Karpas-422 (cell line): ENCODE data around the gene CDKAL1. TPM values are rescaled to one million over a fixed set of nuclear protein-coding genes. Genes with fewer than 3 reads are reported as not detected.

Experiments
- DNase-seq: peaks from one replicate; pipeline ENCODE4 v3.0.0-alpha.2; 2015
- H2AFZ ChIP-seq: fragments of 200-600 bp; sonication (generic); 2 replicates; pipeline ENCODE4 v1.6.1; 2014; ENCODE audit warnings: antibody characterized with exemption, low read length, mixed read lengths
- H3K27ac ChIP-seq: fragments of 200-600 bp; sonication (generic); 2 replicates; pipeline ENCODE4 v1.5.1; 2014; ENCODE audit warnings: mild to moderate bottlenecking, low read length, moderate library complexity
- H3K27me3 ChIP-seq: fragments of 200-600 bp; sonication (generic); 2 replicates; pipeline ENCODE4 v1.6.1; 2014; ENCODE audit warnings: low read length, mixed read lengths
- H3K36me3 ChIP-seq: fragments of 200-600 bp; sonication (generic); 2 replicates; pipeline ENCODE4 v1.6.1; 2014; ENCODE audit warnings: low read length, mixed read lengths; ENCODE audit not compliant: insufficient read depth
- H3K4me1 ChIP-seq: fragments of 200-600 bp; sonication (generic); 2 replicates; pipeline ENCODE4 v1.6.1; 2014; ENCODE audit warnings: mild to moderate bottlenecking, low read length, mixed read lengths
- H3K4me2 ChIP-seq: fragments of 200-600 bp; sonication (generic); 2 replicates; pipeline ENCODE4 v1.6.1; 2014; ENCODE audit warnings: low read length, low read depth, mild to moderate bottlenecking; ENCODE audit not compliant: poor library complexity, severe bottlenecking
- H3K4me3 ChIP-seq: fragments of 200-600 bp; sonication (generic); 2 replicates; pipeline ENCODE4 v1.5.1; 2014; ENCODE audit warnings: mild to moderate bottlenecking, antibody characterized with exemption, low read length, mixed read lengths
- H3K79me2 ChIP-seq: fragments of 200-600 bp; sonication (generic); 2 replicates; pipeline ENCODE4 v1.6.1; 2014; ENCODE audit warnings: mild to moderate bottlenecking, low read length, mixed read lengths
- H3K9ac ChIP-seq: fragments of 200-600 bp; sonication (generic); 2 replicates; pipeline ENCODE4 v1.6.0; 2014; ENCODE audit warnings: low read length
- H3K9me2 ChIP-seq: fragments of 200-600 bp; sonication (generic), shearing (Covaris generic); replicated peaks from 2 replicates; pipeline ENCODE4 v1.6.0; 2014; ENCODE audit warnings: mild to moderate bottlenecking, low read length, moderate library complexity; ENCODE audit not compliant: insufficient read depth
- H3K9me3 ChIP-seq: fragments of 300-700, 200-600 bp; sonication (generic); 2 replicates; pipeline ENCODE4 v1.6.1; 2014; ENCODE audit warnings: low read length, mixed read lengths
- H4K20me1 ChIP-seq: fragments of 200-600 bp; sonication (generic); 2 replicates; pipeline ENCODE4 v1.6.1; 2014; ENCODE audit warnings: mild to moderate bottlenecking, antibody characterized with exemption, low read length, low read depth; ENCODE audit not compliant: insufficient read depth
- total RNA-seq: library from RNA; depleted of rRNA; stranded (reverse); fragments of >200 nt; shearing (Covaris generic); gene quantifications from 2 replicates; pipeline ENCODE4 v1.2.3, GENCODE V29; 2014; ENCODE audit warnings: low replicate concordance

Gene CDKAL1
- total RNA-seq, 1 experiment from 2014 or later = 23.7 TPM

GRCh38 chr6:20740727-20741126 is 206.5 kb downstream of the CDKAL1 start:
- no peak overlapping the region for H3K9ac ChIP-seq
- H3K4me2 ChIP-seq = no peak overlapping the region
- H3K27me3 ChIP-seq = no peaks in the 10 kb centered on the region
- H4K20me1 ChIP-seq = no peaks in the 10 kb centered on the region
- H3K9me2 ChIP-seq = no peaks in the 10 kb centered on the region
- no peak overlapping the region for H2AFZ ChIP-seq
- no peak overlapping the region for H3K27ac ChIP-seq
- peaks cover 5% of the 10 kb centered on the region; the same call in 1 of the 2 replicates for H3K79me2 ChIP-seq
- H3K4me3 ChIP-seq = no peak overlapping the region
- no peaks in the 10 kb centered on the region for H3K9me3 ChIP-seq
- no peaks in the 10 kb centered on the region for H3K36me3 ChIP-seq
- H3K4me1 ChIP-seq = peaks cover 12% of the 10 kb centered on the region
- no peak for DNase-seq

DNA sequence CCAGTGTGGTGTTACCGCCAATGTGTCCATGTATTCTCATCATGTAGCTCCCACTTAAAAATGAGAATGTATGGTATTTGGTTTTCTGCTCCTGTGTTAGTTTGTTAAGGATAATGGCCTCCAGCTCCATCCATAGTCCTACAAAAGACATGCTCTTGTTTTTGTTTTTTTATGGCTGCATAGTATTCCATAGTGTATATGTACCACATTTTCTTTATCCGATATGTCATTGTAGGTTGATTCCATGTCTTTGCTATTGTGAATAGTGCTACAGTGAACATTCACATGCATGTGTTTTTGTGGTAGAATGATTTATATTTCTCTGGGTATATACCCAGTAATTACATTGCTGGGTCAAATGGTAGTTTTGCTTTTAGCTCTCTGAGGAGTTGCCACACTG is 207.2 kb downstream of the CDKAL1 start:
- Histone ChIP-seq H3K4me3 (no peak overlapping the region), H3K27me3 (no peaks in the 10 kb centered on the region), H3K27ac (no peak overlapping the region), H3K9ac (no peak overlapping the region), H4K20me1 (no peaks in the 10 kb centered on the region), H3K4me1 (peaks cover 20% of the 10 kb centered on the region), H3K9me2 (no peaks in the 10 kb centered on the region), H3K36me3 (no peaks in the 10 kb centered on the region), H3K79me2 (peaks cover 10% of the 10 kb centered on the region), H3K4me2 (no peak overlapping the region), H2AFZ (no peak overlapping the region), H3K9me3 (no peaks in the 10 kb centered on the region)
- DNase-seq = no peak

GRCh38 chr6:20744911-20745557 is 210.8 kb downstream of the CDKAL1 start:
- H3K4me3 ChIP-seq = peak overlapping the region; percentile 40
- H3K27me3 ChIP-seq = no peaks in the 10 kb centered on the region
- H3K9me3 ChIP-seq = no peaks in the 10 kb centered on the region
- peak overlapping the region; percentile 66 for H3K4me2 ChIP-seq
- no peak overlapping the region for H3K27ac ChIP-seq
- no peaks in the 10 kb centered on the region for H4K20me1 ChIP-seq
- peaks cover 28% of the 10 kb centered on the region for H3K4me1 ChIP-seq
- H3K9me2 ChIP-seq = no peaks in the 10 kb centered on the region
- peaks cover 19% of the 10 kb centered on the region for H3K79me2 ChIP-seq
- no peaks in the 10 kb centered on the region for H3K36me3 ChIP-seq
- no peak for DNase-seq
- H2AFZ ChIP-seq = 0 out of 2 replicates have a peak overlapping the region, but pooled peaks have one; percentile 11
- H3K9ac ChIP-seq = peak overlapping the region; percentile 1

DNA sequence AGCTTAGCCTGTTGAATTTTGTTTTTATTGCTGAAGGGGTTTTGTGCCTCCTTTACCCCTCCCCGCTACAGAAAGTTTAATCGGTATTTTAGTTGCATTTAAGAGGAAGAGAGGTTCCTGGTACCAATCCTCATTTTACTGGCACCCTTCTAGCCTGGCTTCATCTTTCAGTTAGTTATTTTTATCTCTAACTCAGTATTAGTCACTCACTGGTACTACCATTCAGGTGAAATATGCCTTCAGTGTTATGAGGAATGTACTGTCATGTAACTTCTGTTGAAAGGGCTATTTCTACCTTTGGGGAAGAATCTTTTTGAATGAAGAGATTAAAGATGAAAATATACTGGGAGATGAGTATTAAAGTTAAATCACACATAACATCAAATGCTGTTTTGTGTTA is 211.8 kb downstream of the CDKAL1 start:
- Histone ChIP-seq H3K79me2 (peaks cover 19% of the 10 kb centered on the region), H3K27ac (no peak overlapping the region; the same call in 1 of the 2 replicates), H3K9ac (peak overlapping the region; percentile 1; the same call in 1 of the 2 replicates), H3K4me1 (peaks cover 29% of the 10 kb centered on the region), H4K20me1 (no peaks in the 10 kb centered on the region), H3K9me2 (no peaks in the 10 kb centered on the region), H3K9me3 (no peaks in the 10 kb centered on the region), H3K36me3 (no peaks in the 10 kb centered on the region), H3K4me3 (peak overlapping the region; percentile 40), H3K27me3 (no peaks in the 10 kb centered on the region), H3K4me2 (peak overlapping the region; percentile 66), H2AFZ (no peak overlapping the region)
- no peak for DNase-seq

- H3K4me3 ChIP-seq = no peak overlapping the region
Measured at GRCh38 chr6:20746805-20747558, 212.7 kb downstream of the CDKAL1 start.

GRCh38 chr6:20747991-20748390 is 213.7 kb downstream of the CDKAL1 start:
- no peaks in the 10 kb centered on the region for H3K36me3 ChIP-seq
- peaks cover 34% of the 10 kb centered on the region for H3K4me1 ChIP-seq
- no peak overlapping the region for H2AFZ ChIP-seq

More at GRCh38 chr6:20746805-20747558, 212.7 kb downstream of the CDKAL1 start:
- no peak for DNase-seq
- H2AFZ ChIP-seq = no peak overlapping the region
- no peaks in the 10 kb centered on the region for H4K20me1 ChIP-seq
- H3K9ac ChIP-seq = no peak overlapping the region
- no peaks in the 10 kb centered on the region for H3K9me2 ChIP-seq
- no peaks in the 10 kb centered on the region for H3K36me3 ChIP-seq
- H3K27me3 ChIP-seq = no peaks in the 10 kb centered on the region
- no peak overlapping the region for H3K27ac ChIP-seq
- H3K9me3 ChIP-seq = no peaks in the 10 kb centered on the region
- peaks cover 19% of the 10 kb centered on the region for H3K79me2 ChIP-seq
- H3K4me2 ChIP-seq = no peak overlapping the region
- H3K4me1 ChIP-seq = peaks cover 34% of the 10 kb centered on the region

DNA sequence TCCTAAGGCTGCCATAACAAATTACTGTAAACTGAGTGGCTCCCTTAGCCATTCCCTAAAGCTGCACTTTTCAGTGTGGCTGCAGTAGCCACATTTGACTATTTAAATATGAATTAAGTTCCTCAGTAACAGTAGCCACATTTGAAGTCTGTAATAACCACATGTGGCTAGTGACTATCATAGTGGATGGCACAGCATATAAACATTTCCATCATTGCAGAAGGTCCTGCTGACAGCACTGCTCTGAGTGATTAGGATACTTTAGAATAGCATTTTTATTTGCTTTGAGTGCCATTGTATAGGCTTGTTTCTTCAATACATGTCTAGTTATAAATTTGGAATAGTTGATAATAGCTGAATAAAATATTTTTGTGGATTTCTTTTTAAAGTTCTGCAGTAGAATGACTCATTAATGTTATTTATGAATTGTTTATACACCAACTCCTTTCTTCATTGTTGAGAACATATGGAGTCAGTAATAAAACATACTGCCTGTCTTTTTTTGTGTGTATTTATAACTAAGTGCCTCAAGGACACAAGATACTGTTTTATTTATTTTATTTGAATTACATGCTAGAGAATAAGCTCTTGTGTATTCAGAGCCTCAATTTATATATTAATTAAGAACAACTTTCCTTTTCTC is 217.2 kb downstream of the CDKAL1 start:
- Histone ChIP-seq H3K9me3 (no peaks in the 10 kb centered on the region), H3K4me1 (peaks cover 15% of the 10 kb centered on the region), H3K9ac (no peak overlapping the region), H3K36me3 (no peaks in the 10 kb centered on the region), H3K27ac (no peak overlapping the region), H3K4me2 (no peak overlapping the region), H3K9me2 (no peaks in the 10 kb centered on the region), H3K79me2 (peaks cover 24% of the 10 kb centered on the region), H3K4me3 (no peak overlapping the region), H3K27me3 (no peaks in the 10 kb centered on the region), H2AFZ (no peak overlapping the region), H4K20me1 (no peaks in the 10 kb centered on the region)
- no peak for DNase-seq

More at GRCh38 chr6:20747991-20748390, 213.7 kb downstream of the CDKAL1 start:
- Histone ChIP-seq H4K20me1 (no peaks in the 10 kb centered on the region), H3K4me2 (no peak overlapping the region), H3K27ac (no peak overlapping the region), H3K9me3 (no peaks in the 10 kb centered on the region), H3K9ac (no peak overlapping the region), H3K4me3 (no peak overlapping the region), H3K79me2 (peaks cover 19% of the 10 kb centered on the region), H3K27me3 (no peaks in the 10 kb centered on the region), H3K9me2 (no peaks in the 10 kb centered on the region)
- DNase-seq = no peak

GRCh38 chr6:20755631-20756030 is 221.4 kb downstream of the CDKAL1 start:
- H3K4me3 ChIP-seq = no peak overlapping the region

More at GRCh38 chr6:20755631-20756030, 221.4 kb downstream of the CDKAL1 start:
- no peaks in the 10 kb centered on the region for H3K36me3 ChIP-seq
- H3K9me2 ChIP-seq = no peaks in the 10 kb centered on the region
- no peak overlapping the region for H3K4me2 ChIP-seq
- H3K4me1 ChIP-seq = peaks cover 9% of the 10 kb centered on the region
- no peaks in the 10 kb centered on the region for H3K27me3 ChIP-seq
- H2AFZ ChIP-seq = no peak overlapping the region
- no peaks in the 10 kb centered on the region for H3K9me3 ChIP-seq
- H4K20me1 ChIP-seq = no peaks in the 10 kb centered on the region
- peaks cover 13% of the 10 kb centered on the region; the same call in 1 of the 2 replicates for H3K79me2 ChIP-seq
- H3K27ac ChIP-seq = no peak overlapping the region
- DNase-seq = no peak
- no peak overlapping the region for H3K9ac ChIP-seq
